Ramos (cell line): ENCODE measurements around the gene CADPS2.

ENCODE experiments used
- in situ Hi-C: fragments of 300-500 bp; cut with MboI; formaldehyde crosslinking; loops from one replicate; pipeline ENCODE4 v1.14.3; 2022; ENCODE audit warnings: low sequenced_read_pairs; ENCODE audit not compliant: unreplicated experiment

Gene CADPS2

DNA sequence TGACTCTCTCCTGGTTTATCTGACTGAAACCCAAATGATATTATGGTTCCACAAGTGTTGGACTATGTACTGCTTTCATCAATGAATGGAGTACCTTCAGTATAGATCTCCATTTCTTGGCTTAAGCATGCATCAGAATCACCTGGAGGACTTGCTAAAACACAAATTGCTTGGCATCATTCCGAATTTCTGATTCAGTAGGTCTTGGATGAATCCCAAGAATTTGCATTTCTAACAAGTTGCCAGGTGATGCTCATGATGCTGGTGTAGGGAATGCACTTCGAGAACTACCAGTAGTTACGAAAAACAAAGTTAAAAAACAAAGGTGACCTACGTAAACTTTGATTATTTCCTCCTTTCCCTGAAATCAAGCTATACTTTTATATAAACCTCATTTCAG is 462.7 kb downstream of the CADPS2 start:
- in situ Hi-C loops = no loop called here

DNA sequence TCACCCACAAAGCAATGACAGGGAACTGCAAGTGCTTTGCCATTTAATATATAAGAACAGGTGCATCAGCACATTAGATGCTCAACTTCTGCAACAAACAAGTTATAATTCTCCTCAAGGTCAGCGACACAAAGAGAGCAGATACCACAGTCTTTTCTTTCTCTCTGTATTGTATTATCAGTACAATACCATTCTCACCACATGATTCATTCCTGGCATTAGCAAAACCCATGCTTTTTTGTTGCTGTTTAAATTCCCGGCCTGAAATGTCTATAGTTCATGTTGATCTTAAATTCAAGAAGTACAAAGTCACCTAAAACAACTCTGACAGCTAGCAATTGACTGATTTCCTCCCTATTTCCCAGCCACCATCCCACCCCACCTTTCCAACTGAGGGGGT is 469.9 kb downstream of the CADPS2 start:
- in situ Hi-C loops = no loop called here

DNA sequence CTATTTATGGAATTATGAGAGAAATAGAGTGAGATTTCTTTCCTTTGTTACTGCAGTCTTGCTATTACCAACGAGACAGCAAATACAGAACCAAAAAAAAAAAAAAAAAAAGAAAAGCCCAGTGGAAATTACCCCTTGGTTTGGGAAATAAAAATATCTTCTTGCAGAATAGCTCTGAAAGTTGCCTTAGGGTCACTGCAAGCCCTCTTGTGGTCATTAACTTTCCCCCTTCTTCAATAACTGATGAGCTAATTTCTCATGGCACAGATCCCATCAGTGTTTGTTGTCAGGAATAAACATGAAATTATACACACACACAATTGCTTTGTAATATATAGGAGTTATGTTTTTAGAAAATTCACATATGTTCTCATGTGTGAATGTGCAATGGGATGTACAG is 470.8 kb downstream of the CADPS2 start:
- in situ Hi-C loops = no loop called here

DNA sequence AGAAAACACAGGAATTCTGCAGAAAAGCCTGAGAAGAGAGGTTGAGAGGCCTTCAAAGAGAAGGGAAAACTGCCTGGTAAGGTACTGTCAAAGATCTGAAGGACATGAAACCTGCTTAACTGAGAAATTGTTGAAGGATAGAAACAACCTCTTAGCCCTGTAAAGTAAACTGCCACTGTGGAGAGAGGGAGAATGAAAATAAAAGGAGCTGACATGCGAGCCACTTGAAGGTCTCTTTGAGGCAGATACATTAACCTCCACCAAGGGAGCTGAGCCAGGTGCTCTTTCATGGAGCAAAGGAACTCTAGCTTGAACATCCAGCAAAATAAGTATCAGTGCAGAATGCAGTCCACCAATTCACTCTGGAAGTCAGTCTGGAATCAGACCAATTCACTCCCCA is 472.9 kb downstream of the CADPS2 start:
- in situ Hi-C loops = no loop called here

DNA sequence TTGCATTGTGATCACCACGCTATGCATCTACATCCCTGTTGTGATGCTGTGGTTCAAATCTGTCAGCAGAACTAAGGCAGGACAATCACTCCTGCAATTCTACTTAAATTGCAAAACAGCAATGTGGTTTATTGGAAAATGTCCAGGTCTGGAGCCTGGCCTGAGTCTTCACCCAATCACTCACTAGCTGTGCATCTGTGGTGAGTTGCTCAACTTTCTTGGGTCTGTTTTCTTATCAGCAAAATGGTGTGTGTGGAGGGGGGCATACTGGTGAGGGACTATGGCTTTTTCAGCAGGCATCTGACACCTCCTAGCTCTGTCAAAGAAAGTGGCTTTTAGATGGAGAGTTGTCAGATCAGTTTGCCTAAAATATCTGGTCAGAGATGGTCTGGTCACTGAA is 473.4 kb downstream of the CADPS2 start:
- in situ Hi-C loops = no loop called here

DNA sequence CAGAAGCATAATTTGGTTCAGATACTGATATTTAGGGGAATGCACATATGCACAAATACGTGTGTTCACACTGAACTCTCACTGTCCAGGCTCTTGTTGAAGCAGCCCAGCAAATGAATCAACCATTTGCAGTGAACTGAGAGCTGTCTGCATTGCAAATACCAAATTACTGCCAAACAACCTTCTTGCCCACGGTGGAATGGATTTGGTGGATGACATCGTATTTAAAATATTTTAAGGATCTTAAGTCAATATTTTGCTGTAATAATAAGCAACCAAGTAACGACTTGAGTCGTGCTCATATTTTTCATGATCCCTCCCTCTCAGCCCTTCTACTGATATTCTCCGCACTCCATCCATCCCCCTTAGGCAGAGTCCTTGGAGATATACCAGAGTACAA is 473.8 kb downstream of the CADPS2 start:
- in situ Hi-C loops = no loop called here

DNA sequence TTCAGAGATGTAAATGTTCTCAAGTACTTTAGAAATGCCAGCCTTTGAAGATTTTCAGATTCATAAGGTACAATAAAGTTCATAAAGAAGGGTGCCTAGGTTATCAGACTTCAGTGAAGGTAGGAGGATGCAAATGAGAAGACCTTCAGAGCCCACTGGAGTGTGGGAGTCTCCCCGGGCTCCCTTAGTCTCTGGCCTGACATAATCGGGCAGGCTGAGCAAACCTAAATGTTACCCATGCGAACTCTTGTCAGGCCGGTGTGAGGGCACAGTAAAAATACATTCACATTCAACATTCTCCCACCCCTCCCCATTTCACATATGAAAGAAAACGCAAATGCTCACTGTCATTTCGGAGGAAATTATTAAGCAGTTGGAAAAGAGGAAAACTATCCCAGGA is 479.1 kb downstream of the CADPS2 start:
- in situ Hi-C loops = no loop called here

DNA sequence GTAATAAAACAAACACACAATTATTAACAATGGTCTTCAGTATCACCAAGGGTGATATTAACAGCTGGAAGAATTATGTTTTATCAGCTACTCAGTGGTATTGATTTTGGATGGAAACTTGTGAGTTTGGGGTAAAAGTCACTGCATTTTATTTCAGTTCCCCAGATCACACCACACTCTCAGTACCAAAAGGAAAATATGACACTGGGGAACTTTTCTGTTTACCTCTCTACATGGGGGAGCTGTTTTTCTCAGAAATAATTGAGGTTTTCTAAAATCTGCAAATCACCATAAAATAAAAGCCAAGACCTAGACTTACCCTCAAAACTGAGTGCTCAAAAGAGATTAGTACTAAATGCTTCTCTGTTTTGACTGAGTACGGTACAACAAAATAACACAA is 483.1 kb downstream of the CADPS2 start:
- in situ Hi-C loops = no loop called here

DNA sequence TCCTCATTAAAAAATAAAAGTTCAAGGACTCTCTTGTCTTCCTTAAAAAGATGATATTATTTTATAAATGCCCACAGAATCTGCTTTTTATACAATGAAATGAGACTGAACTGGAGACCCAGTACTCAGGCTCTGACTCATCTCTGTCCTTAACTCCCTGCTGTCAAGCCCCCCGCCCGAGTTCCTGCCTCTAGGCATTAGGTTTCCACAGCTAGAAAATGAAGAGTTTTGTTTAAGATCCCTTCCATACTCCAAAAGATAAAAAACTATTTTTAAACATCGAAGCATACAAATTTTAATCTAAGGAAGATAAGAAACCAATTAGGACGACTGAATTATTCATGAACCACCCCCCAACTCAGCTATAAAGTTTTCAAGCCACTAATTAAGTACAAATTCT is 484.0 kb downstream of the CADPS2 start:
- in situ Hi-C loops = no loop called here

DNA sequence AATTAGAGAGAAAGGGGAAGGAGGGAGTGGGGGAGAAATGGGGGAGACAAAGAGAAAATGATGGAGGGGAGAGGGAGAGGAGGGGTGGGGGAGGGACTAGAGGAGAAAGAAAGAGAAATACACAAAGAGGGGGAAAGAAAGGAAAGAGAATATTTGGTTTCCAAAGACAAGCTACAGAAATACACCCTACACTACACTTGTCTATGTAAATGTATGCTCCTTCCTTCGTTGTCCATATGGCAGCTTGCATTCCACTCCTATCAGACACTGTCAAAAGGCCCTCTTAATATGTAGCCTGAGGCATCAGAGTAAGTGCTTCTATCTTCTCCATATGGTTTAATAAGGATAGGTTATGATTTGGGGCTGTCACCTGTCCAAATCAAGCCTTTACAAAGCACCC is 488.9 kb downstream of the CADPS2 start:
- in situ Hi-C loops = no loop called here

DNA sequence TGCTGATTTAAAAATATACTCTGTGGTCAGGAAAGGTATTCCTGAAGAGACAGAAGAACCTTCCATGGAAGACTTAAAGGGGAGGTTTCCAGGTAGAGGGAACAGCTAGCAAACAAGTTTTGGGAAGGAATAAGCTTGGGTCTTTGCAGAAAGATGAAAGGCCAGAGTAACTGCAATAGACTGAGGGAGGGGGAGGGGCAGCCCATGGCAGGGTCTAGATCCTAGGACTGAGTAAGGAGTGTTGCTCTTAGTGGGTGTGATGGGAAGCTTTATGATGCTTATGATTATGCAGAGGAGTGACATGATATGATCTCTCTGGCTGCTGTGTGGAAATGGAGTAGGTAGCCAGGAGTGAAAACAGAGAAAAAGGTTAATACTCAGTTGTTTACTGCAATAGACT is 491.7 kb downstream of the CADPS2 start:
- in situ Hi-C loops = no loop called here

DNA sequence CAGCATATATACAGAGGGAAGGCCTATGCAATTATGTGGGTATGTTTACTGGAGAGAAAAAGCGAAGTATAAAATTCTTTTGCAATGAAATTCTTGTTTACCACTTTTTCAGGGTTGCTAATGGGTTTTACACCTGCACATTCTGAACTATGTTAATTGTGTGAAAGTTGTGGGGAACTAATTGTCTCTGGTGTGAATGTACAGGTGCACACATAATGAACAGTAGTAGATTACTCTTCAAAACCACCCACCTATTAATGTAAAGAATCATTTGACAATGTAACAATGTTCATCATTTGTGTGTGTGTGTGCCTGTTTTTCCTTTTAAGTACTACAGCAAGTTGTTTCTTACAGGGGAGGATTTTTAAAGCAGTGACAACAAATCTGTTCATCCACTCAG is 501.7 kb downstream of the CADPS2 start:
- in situ Hi-C loops = no loop called here

DNA sequence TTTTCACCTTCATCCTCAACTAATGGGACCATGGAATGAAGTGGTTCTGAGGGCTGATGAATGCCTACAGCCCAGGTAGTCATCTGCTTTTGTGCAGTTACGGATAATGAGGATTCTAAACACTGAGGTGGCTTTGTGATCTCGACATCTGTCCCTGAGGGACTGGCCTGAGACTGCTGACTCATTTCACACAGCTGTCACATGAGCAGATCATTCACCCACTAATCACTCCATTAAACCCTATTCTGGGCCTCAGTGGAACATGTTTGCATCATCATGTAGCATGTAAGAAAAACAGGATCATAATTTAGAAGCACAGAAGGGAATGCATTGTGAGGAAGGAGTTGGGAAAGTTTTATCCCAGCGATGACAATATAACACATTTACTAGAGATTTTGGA is 502.3 kb downstream of the CADPS2 start:
- in situ Hi-C loops = no loop called here

DNA sequence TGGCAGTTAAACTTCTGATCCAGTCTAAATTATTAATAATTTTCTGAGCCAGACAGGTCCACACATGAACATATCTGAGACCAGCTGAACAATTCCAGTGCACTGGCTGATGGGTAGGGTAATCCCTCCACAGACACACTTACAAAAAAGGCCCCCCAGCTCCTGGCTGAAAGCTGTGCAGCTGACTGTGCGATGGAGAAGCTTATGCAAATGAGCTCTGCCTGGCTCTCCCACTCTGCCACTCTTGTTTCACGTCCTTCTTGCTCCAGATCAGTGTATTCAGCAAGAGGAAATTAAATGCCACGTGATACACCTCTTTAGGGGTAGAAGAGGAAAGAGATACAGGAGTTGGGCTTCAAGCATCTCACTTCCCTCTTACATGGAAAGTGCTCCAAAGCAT is 505.3 kb downstream of the CADPS2 start:
- in situ Hi-C loops = no loop called here

DNA sequence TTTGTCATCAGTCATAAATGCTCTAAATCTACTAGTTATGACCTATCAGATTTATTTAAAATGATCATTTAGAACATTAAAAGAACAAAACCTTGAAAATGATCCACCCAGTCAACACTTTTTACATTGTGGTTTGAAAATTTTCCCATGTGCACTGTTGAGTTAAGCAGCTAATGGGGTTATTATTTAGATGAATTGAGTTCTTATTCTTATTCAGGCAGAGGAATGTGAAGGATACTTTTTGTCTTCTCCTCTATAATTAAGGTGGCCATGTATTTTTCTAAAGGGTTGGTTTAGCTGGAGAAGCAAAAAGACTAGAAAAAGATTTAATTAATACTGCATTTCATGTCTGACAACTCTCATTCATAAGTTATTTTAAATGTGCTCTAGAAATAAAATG is 506.8 kb downstream of the CADPS2 start:
- in situ Hi-C loops = no loop called here

DNA sequence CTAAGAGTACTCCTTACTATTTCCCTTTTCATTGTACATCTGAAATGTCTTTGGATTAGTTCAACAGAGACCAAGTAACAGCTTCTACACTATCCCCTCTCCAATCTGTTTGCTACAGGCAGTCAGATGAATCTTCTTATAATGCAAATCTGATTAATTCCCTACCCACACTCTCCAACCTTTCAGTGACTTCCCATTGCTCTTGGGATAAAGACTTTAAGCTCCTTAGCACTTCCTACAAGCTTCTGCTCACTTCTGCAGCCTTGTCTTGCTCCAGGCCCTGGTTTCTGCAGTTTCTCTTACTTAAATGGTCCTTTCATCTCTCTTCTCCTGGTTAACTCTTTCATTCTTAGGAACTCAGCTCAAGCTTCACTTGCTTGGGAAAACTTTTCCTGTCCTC is 516.5 kb downstream of the CADPS2 start:
- in situ Hi-C loops = no loop called here

DNA sequence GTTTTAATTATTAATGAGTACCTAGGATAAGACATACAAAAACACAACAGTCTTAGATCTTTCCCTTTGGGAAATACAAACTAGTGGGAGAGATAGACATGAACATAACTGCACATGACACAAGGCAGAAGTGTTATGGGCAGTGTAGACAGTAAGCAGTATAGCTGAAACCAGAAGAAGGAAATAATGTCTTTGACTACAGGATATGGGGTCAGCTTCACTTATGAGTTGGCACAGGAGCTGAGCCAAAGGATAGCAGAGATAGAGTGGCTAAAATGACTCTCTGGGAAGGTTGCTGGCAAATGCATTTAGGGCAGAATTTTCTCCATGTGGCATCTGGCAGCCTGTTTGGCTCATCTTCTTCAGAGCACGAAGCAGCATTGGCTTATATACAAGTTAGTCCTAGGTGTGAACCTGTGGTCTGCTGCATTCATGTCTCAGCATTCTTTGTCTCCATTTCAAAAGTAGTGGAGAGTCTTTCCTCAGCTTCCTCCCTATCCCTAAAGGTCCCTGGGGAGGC is 521.4 kb downstream of the CADPS2 start:
- in situ Hi-C loops = no loop called here

DNA sequence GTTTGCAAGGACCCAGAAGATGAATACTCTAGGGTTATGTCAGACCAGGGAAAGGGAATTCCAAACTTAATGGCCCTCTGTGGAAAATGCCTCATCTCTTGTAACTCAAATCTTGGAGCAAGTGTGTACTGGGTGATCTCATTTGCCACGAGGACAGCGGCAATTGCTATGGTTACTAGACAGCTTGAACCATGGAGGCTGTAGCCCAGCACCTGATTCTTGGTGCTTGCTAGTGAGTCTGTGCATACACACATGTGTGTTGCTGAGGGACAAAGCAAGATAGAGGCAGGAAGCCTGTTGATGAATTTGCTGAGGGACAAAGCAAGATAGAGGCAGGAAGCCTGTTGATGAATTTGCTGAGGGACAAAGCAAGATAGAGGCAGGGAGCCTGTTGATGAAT is 523.1 kb downstream of the CADPS2 start:
- in situ Hi-C loops = no loop called here

DNA sequence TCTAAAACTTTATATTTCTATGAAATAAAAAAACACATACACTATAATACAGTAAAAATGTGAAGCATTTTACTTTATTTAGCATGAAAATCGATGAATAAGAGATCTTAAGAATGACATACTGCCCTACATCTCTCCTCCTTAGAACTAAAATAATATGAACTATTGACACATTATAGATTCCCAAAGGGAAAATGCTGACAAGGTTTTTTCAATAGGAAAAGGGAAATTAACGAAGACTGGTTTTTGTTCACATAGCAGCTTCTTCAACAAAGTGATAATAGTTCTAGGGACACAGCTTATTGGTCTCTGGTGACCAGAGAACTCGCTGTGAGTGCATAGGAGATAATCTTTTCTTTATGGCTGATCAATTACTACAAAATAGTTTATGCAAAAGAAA is 523.8 kb downstream of the CADPS2 start:
- in situ Hi-C loops = no loop called here

DNA sequence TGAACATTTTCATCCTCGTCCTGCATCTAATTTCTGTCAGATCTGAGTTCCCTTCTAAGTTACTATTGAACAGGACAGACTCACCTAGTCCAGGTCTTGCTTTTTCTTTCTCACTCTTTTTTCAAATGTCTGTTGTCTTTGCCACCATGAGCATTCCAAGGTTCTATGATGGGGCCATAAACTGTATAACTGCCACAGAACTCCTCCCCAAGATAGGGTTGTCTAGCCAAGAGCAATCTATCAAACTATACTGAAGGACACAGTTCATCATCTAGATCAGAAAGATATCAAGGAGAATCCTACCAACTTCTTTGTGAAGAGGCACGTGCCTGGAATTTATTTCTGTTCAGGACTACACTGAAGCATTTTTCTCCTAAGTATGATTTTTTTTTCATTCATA is 531.6 kb downstream of the CADPS2 start:
- in situ Hi-C loops = no loop called here

DNA sequence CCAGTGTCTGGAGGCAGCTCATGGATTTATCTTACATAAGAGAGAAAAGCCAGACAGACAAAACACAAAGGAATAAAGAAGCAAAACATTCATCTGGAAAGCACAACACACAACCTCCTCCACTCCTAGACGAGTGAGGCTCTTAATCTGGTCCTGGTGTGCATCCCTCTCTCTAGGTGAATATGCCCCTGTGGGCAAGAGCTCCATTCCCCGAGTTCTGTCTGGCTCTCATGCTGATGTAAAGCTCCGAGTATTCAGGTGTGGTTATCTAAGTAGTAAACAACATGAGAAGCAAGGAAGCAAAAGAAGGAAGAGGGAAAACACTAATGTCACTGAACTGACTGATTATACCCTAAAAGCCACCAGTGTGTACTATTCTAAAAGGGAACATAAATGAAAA is 533.8 kb downstream of the CADPS2 start:
- in situ Hi-C loops = no loop called here

DNA sequence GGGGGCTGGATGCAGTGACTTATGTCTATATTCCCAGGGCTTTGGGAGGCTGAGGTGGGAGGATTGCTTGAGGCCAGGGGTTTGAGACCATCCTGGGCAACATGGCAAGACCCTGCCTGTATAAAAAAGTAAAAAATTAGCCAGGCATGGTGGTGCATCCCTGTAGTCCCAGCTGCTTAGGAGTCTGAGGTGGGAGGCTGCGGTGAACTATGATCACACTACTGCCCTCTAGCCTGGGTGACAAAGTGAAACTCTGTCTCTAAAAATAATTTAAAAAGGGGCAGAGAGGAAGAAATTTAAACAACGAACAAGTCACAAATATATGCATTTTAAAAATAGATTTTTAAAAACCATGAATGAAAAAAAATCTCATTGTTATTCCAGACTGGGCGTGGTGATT is 535.6 kb downstream of the CADPS2 start:
- in situ Hi-C loops = no loop called here

DNA sequence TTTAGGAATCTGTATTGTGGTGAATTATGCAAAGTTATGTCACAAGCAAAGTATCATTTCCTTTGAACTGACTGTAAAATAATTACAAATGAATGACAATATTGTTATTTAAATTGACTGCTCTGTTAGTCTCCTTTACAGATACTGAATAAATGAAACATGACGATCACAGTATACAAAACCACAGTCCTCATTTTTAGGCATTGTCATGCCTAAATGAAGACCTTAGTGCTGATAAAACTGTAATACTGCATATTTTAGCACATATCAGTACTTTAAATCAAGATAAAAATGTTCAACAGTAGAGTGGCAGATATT is 542.0 kb downstream of the CADPS2 start:
- in situ Hi-C loops = no loop called here
